Cardiac fibroblast (primary cell): ENCODE results near the gene RAMAC.
"Not testable (repeated sequence)": the region's sequence is repeated elsewhere in the genome, so short reads cannot be mapped to it uniquely, and the experiment has no call there.

Source experiments
- DNase-seq, 2 donors: peaks; one replicate each; pipeline versions ENCODE4 v3.0.0 to v3.0.0-alpha.2; 2010; ENCODE audit warnings: low read depth in 2 of 2
- H3K4me3 ChIP-seq, 2 donors: replicated peaks in 1 of 2; 1 replicate in 1 of 2; 2 replicates in 1 of 2; pipeline ENCODE4 v1.5.1; 2011; ENCODE audit warnings: low read depth in 2 of 2, low read length in 2 of 2, mild to moderate bottlenecking in 2 of 2, moderate library complexity in 1 of 2
- TF ChIP-seq, protein P1 (sequence below): IDR thresholded peaks from one replicate; pipeline ENCODE4 v1.5.1; 2011; ENCODE audit warnings: low read depth, mild to moderate bottlenecking, low read length, inconsistent platforms

RAMAC gene

DNA sequence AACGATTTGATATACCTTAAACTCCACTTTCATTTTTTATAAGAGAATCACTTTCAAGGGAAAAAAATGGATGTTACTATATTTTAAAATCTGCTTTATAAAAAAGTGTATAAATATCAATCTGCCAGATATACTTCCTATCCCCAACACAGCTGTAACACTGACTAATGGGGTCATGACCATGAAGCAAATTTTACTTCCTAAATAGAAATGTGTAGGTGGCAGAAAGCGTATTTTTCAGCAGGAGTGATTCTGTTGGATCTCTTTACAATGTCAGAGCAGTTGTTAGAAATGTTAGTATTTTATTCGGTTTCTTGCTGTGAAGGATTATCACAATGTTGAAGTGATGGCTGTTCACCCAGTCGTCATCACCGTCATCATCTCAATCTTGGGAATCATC is 30.9 kb downstream of the RAMAC start:
- DNase-seq = no peak
- TF ChIP-seq, protein P1, sequence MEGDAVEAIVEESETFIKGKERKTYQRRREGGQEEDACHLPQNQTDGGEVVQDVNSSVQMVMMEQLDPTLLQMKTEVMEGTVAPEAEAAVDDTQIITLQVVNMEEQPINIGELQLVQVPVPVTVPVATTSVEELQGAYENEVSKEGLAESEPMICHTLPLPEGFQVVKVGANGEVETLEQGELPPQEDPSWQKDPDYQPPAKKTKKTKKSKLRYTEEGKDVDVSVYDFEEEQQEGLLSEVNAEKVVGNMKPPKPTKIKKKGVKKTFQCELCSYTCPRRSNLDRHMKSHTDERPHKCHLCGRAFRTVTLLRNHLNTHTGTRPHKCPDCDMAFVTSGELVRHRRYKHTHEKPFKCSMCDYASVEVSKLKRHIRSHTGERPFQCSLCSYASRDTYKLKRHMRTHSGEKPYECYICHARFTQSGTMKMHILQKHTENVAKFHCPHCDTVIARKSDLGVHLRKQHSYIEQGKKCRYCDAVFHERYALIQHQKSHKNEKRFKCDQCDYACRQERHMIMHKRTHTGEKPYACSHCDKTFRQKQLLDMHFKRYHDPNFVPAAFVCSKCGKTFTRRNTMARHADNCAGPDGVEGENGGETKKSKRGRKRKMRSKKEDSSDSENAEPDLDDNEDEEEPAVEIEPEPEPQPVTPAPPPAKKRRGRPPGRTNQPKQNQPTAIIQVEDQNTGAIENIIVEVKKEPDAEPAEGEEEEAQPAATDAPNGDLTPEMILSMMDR = no peak
- H3K4me3 ChIP-seq = no peak overlapping the region

DNA sequence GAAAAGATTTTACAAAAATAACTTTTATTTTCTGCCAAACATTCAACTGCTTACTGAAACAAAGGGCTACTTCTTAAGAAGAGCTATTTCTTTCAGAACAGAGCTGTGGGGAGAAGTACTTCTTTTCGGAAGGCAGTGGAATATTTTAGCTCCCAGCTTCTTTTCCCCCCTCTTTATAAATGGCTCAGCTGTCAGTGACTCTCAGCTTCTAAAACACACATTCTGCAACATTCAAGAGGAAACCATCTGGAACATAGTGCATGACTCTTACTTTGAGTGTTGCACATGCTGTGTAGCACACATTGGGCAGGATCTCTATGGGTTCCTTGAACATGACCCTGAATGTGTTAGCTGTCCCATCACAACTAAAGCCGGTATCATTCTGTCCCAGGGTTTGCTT is 32.4 kb downstream of the RAMAC start:
- DNase-seq = no peak
- TF ChIP-seq, protein P1 = no peak
- no peak overlapping the region for H3K4me3 ChIP-seq

DNA sequence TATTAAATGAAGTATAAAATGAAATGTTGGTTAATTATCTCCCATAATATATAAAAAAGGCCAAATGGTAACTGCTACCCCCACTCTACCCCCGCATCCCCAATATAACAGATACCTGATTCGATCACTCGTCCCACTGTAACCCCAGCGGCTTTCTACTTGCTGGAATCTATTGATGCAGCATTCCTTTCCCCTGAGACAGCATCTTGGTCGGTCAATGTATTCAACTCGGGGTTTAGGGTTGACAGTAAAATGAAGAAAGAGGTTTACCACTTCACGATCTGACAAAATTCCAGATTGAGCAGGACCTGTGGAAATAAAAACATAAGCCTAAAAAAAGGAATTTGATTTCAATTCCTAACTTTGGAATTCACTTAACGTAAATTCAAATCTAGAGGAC is 44.0 kb downstream of the RAMAC start:
- H3K4me3 ChIP-seq = no peak overlapping the region
- TF ChIP-seq, protein P1 = no peak
- DNase-seq = peak in 1 of 2 donors; percentile 32

DNA sequence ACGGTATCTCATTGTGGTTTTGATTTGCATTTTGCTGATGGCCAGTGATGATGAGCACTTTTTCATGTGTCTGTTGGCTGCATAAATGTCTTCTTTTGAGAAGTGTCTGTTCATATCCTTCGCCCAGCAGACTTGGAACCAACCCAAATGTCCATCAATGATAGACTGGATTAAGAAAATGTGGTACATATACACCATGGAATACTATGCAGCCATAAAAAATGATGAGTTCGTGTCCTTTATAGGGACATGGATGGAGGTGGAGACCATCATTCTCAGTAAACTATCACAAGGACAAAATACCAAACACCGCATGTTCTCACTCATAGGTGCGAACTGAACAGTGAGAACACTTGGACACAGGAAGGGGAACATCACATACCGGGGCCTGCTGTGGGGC is 45.2 kb downstream of the RAMAC start:
- not testable (repeated sequence) for H3K4me3 ChIP-seq, DNase-seq

DNA sequence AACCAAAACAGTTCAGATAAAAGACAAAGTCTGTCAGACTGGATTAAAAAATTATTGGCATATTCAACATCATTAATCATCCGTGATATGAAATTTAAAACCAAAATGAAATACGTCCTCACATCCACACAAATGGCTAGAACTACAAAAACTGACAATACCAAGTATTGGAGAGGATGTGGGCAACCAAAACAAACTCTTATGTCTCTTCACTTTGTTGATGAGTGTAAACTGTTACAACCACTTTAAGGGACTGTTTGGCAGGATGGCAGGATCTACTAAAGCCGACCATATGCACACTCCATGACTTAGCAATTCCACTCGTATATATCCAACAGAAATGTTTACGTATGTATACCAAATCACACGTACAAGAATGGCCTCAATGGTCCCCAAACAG is 50.2 kb downstream of the RAMAC start:
- DNase-seq = no peak
- TF ChIP-seq, protein P1 = no peak
- H3K4me3 ChIP-seq = no peak overlapping the region

DNA sequence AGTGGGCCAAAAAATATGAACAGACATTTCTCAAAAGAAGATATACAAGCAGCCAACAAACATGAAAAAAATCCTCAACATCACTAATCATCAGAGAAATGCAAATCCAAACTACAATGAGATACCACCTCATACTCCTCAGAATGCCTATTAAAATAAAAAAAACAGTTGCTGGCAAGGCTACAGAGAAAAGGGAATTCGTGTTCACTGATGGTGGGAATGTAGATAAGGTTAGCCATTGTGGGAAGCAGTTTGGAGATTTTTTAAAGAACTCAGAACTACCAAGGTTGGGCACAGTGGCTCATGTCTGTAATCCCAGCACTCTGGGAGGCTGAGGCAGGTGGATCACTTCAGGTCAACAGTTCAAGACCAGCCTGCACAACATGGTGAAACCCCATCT is 53.2 kb downstream of the RAMAC start:
- no peak for DNase-seq

More for the DNA sequence above, 53.2 kb downstream of the RAMAC start:
- no peak overlapping the region for H3K4me3 ChIP-seq
- TF ChIP-seq, protein P1 = no peak
